Measurements from ENCODE around the gene TAPT1. TPM values are rescaled to one million over a fixed set of nuclear protein-coding genes. Genes with fewer than 3 reads are reported as not detected.

Gene TAPT1
- total RNA-seq, 2 experiments from 2014 or later, result 35.6 TPM

DNA sequence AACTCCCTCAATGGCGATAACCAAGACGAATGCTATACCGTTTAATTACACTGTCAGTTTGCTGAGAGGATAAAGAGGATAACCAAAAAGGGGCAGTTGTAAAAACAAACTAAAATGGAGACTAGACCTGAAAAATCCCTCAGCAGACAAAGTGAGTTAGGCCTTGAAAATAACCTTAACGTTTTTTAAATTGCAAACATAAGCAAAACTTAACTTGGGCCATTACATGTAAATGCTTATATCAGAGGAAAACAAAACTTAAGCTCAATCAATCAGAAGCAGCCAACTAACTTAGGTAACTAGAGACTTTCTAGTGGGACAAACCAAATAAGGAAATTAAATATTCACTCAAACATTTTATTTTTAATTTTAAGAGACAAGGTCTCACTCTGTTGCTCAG, 17.0 kb upstream of the TAPT1 start:
- Mint-ChIP-seq H3K27ac (no peak overlapping the region), H3K36me3 (peaks cover 8% of the 10 kb centered on the region), H3K4me1 (ENCODE audit: low read depth) (no peaks in the 10 kb centered on the region), H3K27me3 (no peaks in the 10 kb centered on the region), H3K4me3 (no peak overlapping the region), H3K9me3 (no peaks in the 10 kb centered on the region)
- intact Hi-C loops (cut with micrococcal nuclease), result no loop called here
- ChIA-PET POLR2A (no interaction called here), CTCF (no interaction called here)
- no peak for DNase-seq

DNA sequence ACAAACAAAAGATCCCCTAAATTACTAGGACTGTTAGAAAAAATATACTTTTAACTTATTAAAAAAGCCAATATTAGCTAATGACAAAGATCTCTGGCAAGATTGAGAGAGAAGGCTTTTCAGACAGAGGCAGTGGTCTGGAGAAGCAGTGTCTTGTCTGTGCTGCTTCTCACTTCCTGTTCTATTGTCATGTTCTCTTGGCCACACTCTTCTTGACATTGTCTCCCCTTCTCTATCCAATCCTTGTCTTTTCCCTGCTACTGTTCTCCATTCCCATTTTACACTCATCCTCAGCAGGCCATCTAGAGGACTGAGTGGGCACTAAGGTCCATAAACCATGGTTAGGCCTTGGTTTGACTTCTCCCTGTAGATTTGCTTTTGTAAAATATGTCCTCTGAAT, 14.0 kb upstream of the TAPT1 start:
- CTCF ChIA-PET, result no interaction called here
- no peak for DNase-seq
- H3K27me3 Mint-ChIP-seq, result no peaks in the 10 kb centered on the region
- intact Hi-C loops (cut with micrococcal nuclease), result no loop called here
- H3K4me1 Mint-ChIP-seq (ENCODE audit: low read depth), result no peaks in the 10 kb centered on the region
- H3K27ac Mint-ChIP-seq, result no peak overlapping the region
- peaks cover 4% of the 10 kb centered on the region for H3K36me3 Mint-ChIP-seq
- no peaks in the 10 kb centered on the region for H3K9me3 Mint-ChIP-seq
- H3K4me3 Mint-ChIP-seq, result no peak overlapping the region
- POLR2A ChIA-PET, result no interaction called here

- POLR2A ChIA-PET, result no interaction called here
- Mint-ChIP-seq H3K4me1 (ENCODE audit: low read depth) (no peaks in the 10 kb centered on the region), H3K9me3 (no peaks in the 10 kb centered on the region), H3K4me3 (no peak overlapping the region), H3K27ac (no peak overlapping the region), H3K36me3 (peaks cover 4% of the 10 kb centered on the region), H3K27me3 (no peaks in the 10 kb centered on the region)
- DNase-seq, result no peak
- CTCF ChIA-PET, result no interaction called here
- intact Hi-C loops (cut with micrococcal nuclease), result no loop called here
Observed at GRCh38 chr4:16239086-16239485, 12.8 kb upstream of the TAPT1 start.

- Mint-ChIP-seq H3K4me3 (no peak overlapping the region), H3K27me3 (no peaks in the 10 kb centered on the region), H3K36me3 (peaks cover 3% of the 10 kb centered on the region), H3K9me3 (no peaks in the 10 kb centered on the region), H3K4me1 (ENCODE audit: low read depth) (no peaks in the 10 kb centered on the region), H3K27ac (no peak overlapping the region)
- intact Hi-C loops (cut with micrococcal nuclease), result no loop called here
- DNase-seq, result no peak
- POLR2A ChIA-PET, result no interaction called here
- CTCF ChIA-PET, result no interaction called here
Observed at GRCh38 chr4:16238327-16238726, 12.1 kb upstream of the TAPT1 start.

- Mint-ChIP-seq H3K9me3 (no peaks in the 10 kb centered on the region), H3K4me3 (no peak overlapping the region), H3K27ac (no peak overlapping the region), H3K36me3 (no peaks in the 10 kb centered on the region), H3K4me1 (ENCODE audit: low read depth) (peaks cover under 1% of the 10 kb centered on the region), H3K27me3 (no peaks in the 10 kb centered on the region)
- ChIA-PET CTCF (no interaction called here), POLR2A (no interaction called here)
- intact Hi-C loops (cut with micrococcal nuclease), result no loop called here
- no peak for DNase-seq
Observed at GRCh38 chr4:16237715-16238114, 11.4 kb upstream of the TAPT1 start.

- peaks cover 13% of the 10 kb centered on the region for H3K4me1 Mint-ChIP-seq (ENCODE audit: low read depth)
- DNase-seq, result no peak
- no peak overlapping the region for H3K27ac Mint-ChIP-seq
- no peaks in the 10 kb centered on the region for H3K9me3 Mint-ChIP-seq
- H3K4me3 Mint-ChIP-seq, result no peak overlapping the region
- no peaks in the 10 kb centered on the region for H3K36me3 Mint-ChIP-seq
- intact Hi-C loops (cut with micrococcal nuclease), result no loop called here
- POLR2A ChIA-PET, result no interaction called here
- CTCF ChIA-PET, result interaction anchor here (1.1 to 1.6 kb wide), 2 partner anchors 17 to 31 kb away, joined by 3 to 4 read pairs; no protein-coding TSS in a partner anchor
- H3K27me3 Mint-ChIP-seq, result no peaks in the 10 kb centered on the region
Observed at GRCh38 chr4:16236402-16237023, 10.2 kb upstream of the TAPT1 start.

DNA sequence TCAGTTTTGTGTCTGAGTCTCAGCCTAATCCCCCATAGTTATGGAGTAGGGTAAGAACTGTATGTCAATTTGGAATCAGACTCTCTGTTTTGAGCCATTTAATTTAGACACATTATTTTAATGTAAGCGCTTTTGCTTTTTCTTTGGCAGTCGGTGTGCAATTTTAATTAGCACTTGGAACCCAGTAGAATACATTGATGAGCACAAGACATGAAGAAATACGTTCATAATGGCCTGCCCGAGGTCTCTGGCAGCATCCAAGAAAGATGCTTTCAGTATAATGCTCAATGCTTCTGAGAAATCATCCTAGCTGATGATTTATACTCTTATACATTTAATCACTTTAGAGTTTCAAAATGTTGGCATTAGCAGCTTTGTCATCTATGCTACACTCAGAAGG, 8.9 kb upstream of the TAPT1 start:
- peaks cover 25% of the 10 kb centered on the region for H3K4me1 Mint-ChIP-seq (ENCODE audit: low read depth)

GRCh38 chr4:16233569-16234177, 7.4 kb upstream of the TAPT1 start:
- Mint-ChIP-seq H3K4me1 (ENCODE audit: low read depth) (peaks cover 32% of the 10 kb centered on the region), H3K27me3 (no peaks in the 10 kb centered on the region), H3K27ac (no peak overlapping the region), H3K4me3 (no peak overlapping the region), H3K36me3 (no peaks in the 10 kb centered on the region), H3K9me3 (no peaks in the 10 kb centered on the region)
- ChIA-PET CTCF (interaction anchor here (0.6 kb wide), 1 partner anchor 1238 kb away, joined by 3 read pairs; no protein-coding TSS in a partner anchor), POLR2A (no interaction called here)
- no peak for DNase-seq
- intact Hi-C loops (cut with micrococcal nuclease), result no loop called here

More for the DNA sequence above, 8.9 kb upstream of the TAPT1 start:
- intact Hi-C loops (cut with micrococcal nuclease), result no loop called here
- H3K36me3 Mint-ChIP-seq, result no peaks in the 10 kb centered on the region
- H3K27ac Mint-ChIP-seq, result no peak overlapping the region
- H3K4me3 Mint-ChIP-seq, result no peak overlapping the region
- no peak for DNase-seq
- ChIA-PET POLR2A (interaction anchor here (0.8 kb wide), 1 partner anchor 24 kb away, joined by 3 read pairs; no protein-coding TSS in a partner anchor), CTCF (interaction anchor here (0.9 to 1.6 kb wide), 2 partner anchors 19 to 30 kb away, joined by 3 read pairs; no protein-coding TSS in a partner anchor)
- no peaks in the 10 kb centered on the region for H3K9me3 Mint-ChIP-seq
- H3K27me3 Mint-ChIP-seq, result no peaks in the 10 kb centered on the region

DNA sequence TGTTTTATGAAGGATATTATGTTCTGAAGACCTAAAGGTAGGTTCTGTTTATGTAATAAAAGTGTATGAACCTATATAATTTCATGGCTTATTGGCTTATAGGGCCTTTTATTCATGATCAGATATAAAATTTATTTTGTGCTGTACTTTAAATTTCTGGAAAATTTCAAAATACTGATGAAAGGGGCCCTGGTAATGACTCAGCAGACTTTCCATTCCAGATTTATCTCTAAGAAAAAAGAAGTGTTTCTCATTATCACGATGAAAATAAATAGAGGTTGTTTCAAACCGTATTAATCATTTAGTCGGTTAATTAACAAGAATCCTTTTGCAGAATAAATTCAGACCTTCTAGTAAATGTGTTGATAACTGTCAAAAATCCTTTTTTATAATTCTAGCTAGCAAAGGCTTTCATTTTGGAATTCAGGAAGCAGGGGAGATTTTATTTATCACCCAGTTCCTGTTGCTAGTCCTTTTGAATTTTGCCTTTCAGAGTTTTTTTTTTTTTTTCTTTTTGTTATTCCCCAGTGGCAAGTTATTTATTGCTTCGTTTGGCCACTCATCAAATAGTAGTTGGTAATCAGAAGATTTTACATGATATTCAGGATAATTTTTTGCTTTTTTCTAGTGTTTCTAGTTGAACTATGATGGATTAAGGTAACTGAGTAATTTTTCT, 5.4 kb upstream of the TAPT1 start:
- Mint-ChIP-seq H3K4me3 (no peak overlapping the region), H3K9me3 (no peaks in the 10 kb centered on the region), H3K4me1 (ENCODE audit: low read depth) (peaks cover 42% of the 10 kb centered on the region), H3K27ac (no peak overlapping the region), H3K36me3 (peaks cover 4% of the 10 kb centered on the region), H3K27me3 (no peaks in the 10 kb centered on the region)
- POLR2A ChIA-PET, result no interaction called here
- intact Hi-C loops (cut with micrococcal nuclease), result no loop called here
- CTCF ChIA-PET, result no interaction called here
- DNase-seq, result no peak

DNA sequence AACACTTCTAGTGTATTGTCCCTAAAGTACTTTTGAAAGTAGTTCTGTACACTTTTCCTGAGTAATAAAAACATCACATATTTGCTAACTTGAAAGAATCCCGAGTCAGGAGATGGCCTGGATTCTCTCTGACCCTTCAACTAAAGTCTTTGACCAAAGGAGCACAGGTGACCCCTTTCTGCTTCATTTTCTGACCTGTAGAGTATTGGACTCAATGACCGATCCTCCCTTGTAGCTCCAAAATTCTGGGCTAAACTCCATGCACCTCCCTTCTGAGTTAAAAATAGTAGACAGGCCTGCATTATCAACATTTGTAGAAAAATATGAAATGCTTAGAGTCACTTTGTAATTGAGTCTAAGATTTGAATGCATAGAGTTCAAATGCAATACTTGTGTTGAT, 4.0 kb upstream of the TAPT1 start:
- intact Hi-C loops (cut with micrococcal nuclease), result no loop called here
- H3K27ac Mint-ChIP-seq, result no peak overlapping the region
- H3K4me1 Mint-ChIP-seq (ENCODE audit: low read depth), result peaks cover 42% of the 10 kb centered on the region
- no peak for DNase-seq
- ChIA-PET POLR2A (no interaction called here), CTCF (interaction anchor here (0.9 kb wide), 1 partner anchor 25 kb away, joined by 3 read pairs; no protein-coding TSS in a partner anchor)
- peaks cover 4% of the 10 kb centered on the region for H3K36me3 Mint-ChIP-seq
- H3K27me3 Mint-ChIP-seq, result no peaks in the 10 kb centered on the region
- no peak overlapping the region for H3K4me3 Mint-ChIP-seq
- no peaks in the 10 kb centered on the region for H3K9me3 Mint-ChIP-seq

- no peak overlapping the region for H3K27ac Mint-ChIP-seq
- ChIA-PET POLR2A (no interaction called here), CTCF (no interaction called here)
- H3K27me3 Mint-ChIP-seq, result no peaks in the 10 kb centered on the region
- H3K9me3 Mint-ChIP-seq, result no peaks in the 10 kb centered on the region
- peaks cover 11% of the 10 kb centered on the region for H3K36me3 Mint-ChIP-seq
- peaks cover 48% of the 10 kb centered on the region for H3K4me1 Mint-ChIP-seq (ENCODE audit: low read depth)
- no peak for DNase-seq
- intact Hi-C loops (cut with micrococcal nuclease), result loop anchor here (5.0 to 10.0 kb wide), 2 partner anchors 575 to 1583 kb away; partner anchors contain the start of genes DCAF16, FBXL5 and NCAPG
- H3K4me3 Mint-ChIP-seq, result no peak overlapping the region
Observed at GRCh38 chr4:16229604-16230003, 3.3 kb upstream of the TAPT1 start.

- peak overlapping the region; percentile 94 for H3K4me3 Mint-ChIP-seq
- no peaks in the 10 kb centered on the region for H3K9me3 Mint-ChIP-seq
- H3K36me3 Mint-ChIP-seq, result peaks cover 13% of the 10 kb centered on the region
- DNase-seq, result peak; percentile 13
- no peaks in the 10 kb centered on the region for H3K27me3 Mint-ChIP-seq
- peaks cover 66% of the 10 kb centered on the region for H3K4me1 Mint-ChIP-seq (ENCODE audit: low read depth)
- intact Hi-C loops (cut with micrococcal nuclease), result loop anchor here (2.0 to 10.0 kb wide), 3 partner anchors 33 to 1585 kb away; partner anchors contain the start of genes DCAF16, FBXL5 and NCAPG
- H3K27ac Mint-ChIP-seq, result peak overlapping the region; percentile 96
- ChIA-PET CTCF (interaction anchor here (1.5 kb wide), 2 partner anchors 22 to 37 kb away, joined by 4 to 7 read pairs; no protein-coding TSS in a partner anchor), POLR2A (interaction anchor here (0.9 to 1.5 kb wide), 7 partner anchors 8 to 45 kb away, joined by 3 to 7 read pairs (median 4); no protein-coding TSS in a partner anchor)
Observed at GRCh38 chr4:16227462-16227868, 1.2 kb upstream of the TAPT1 start.
